Mesenchymal stem cell (in vitro differentiated cells and primary cell): ENCODE data around the gene ZP3.

Experiments
- DNase-seq: peaks from one replicate; pipeline ENCODE4 v3.0.0-alpha.2; 2013
- H2AFZ ChIP-seq: one replicate; pipeline ENCODE4 v1.6.1; 2013; ENCODE audit warnings: low read depth, mild to moderate bottlenecking, control low read depth, inconsistent platforms, low read length, moderate library complexity
- H2AK5ac ChIP-seq: 2 replicates; pipeline ENCODE4 v1.6.1; 2013; ENCODE audit warnings: low read length, moderate library complexity, mild to moderate bottlenecking, inconsistent platforms; ENCODE audit not compliant: severe bottlenecking
- H2BK120ac ChIP-seq: one replicate; pipeline ENCODE4 v1.6.1; 2013; ENCODE audit warnings: low read depth, mild to moderate bottlenecking, inconsistent platforms, low read length, moderate library complexity
- H2BK12ac ChIP-seq, 2 experiments: one replicate each; pipeline ENCODE4 v1.6.1; 2013; ENCODE audit warnings: inconsistent platforms in 2 of 2, low read length in 2 of 2, mild to moderate bottlenecking in 2 of 2, moderate library complexity in 2 of 2, control low read depth in 1 of 2
- H2BK15ac ChIP-seq: one replicate; pipeline ENCODE4 v1.6.1; 2013; ENCODE audit warnings: mild to moderate bottlenecking, low read depth, inconsistent platforms; ENCODE audit not compliant: poor library complexity, severe bottlenecking
- H2BK5ac ChIP-seq: 2 replicates; pipeline ENCODE4 v1.6.1; 2013; ENCODE audit warnings: low read depth, mild to moderate bottlenecking, low read length, control low read depth, inconsistent platforms; ENCODE audit not compliant: poor library complexity, severe bottlenecking
- H3K14ac ChIP-seq, 2 experiments: one replicate each; pipeline ENCODE4 v1.6.1; 2013; ENCODE audit warnings: inconsistent platforms in 2 of 2, low read length in 2 of 2, control low read depth in 1 of 2, mild to moderate bottlenecking in 1 of 2, moderate library complexity in 1 of 2
- H3K18ac ChIP-seq, 2 experiments: one replicate each; pipeline ENCODE4 v1.6.1; 2013; ENCODE audit warnings: inconsistent platforms in 2 of 2, low read length in 2 of 2, control low read depth in 1 of 2, low read depth in 1 of 2, mild to moderate bottlenecking in 1 of 2
- H3K23ac ChIP-seq, 2 experiments: one replicate each; pipeline ENCODE4 v1.6.1; 2013; ENCODE audit warnings: inconsistent platforms in 2 of 2, low read length in 2 of 2, mild to moderate bottlenecking in 2 of 2, moderate library complexity in 2 of 2, control low read depth in 1 of 2
- H3K27ac ChIP-seq: 2 replicates; pipeline ENCODE4 v1.5.1; 2013; ENCODE audit warnings: mild to moderate bottlenecking, moderate library complexity, low read length, control low read depth, inconsistent platforms; ENCODE audit not compliant: poor library complexity, severe bottlenecking
- H3K27me3 ChIP-seq, 2 experiments: 2 replicates each; pipeline versions ENCODE4 v1.6.1 to v1.7.0; 2013; ENCODE audit warnings: low read length in 2 of 2, mild to moderate bottlenecking in 2 of 2, moderate library complexity in 2 of 2, control low read depth in 1 of 2, inconsistent platforms in 1 of 2; ENCODE audit not compliant: control insufficient read depth in 1 of 2, insufficient read depth in 1 of 2
- H3K36me3 ChIP-seq, 2 experiments: 2 replicates each; pipeline versions ENCODE4 v1.6.1 to v1.7.0; 2013; ENCODE audit warnings: low read length in 2 of 2, control low read depth in 1 of 2, inconsistent platforms in 1 of 2, low read depth in 1 of 2, mild to moderate bottlenecking in 1 of 2; ENCODE audit not compliant: insufficient read depth in 2 of 2, control insufficient read depth in 1 of 2
- H3K4ac ChIP-seq, 2 experiments: one replicate each; pipeline ENCODE4 v1.6.1; 2013; ENCODE audit warnings: inconsistent platforms in 2 of 2, low read length in 2 of 2, mild to moderate bottlenecking in 2 of 2, moderate library complexity in 2 of 2, control low read depth in 1 of 2, low read depth in 1 of 2
- H3K4me1 ChIP-seq: 2 replicates; pipeline ENCODE4 v1.6.1; 2013; ENCODE audit warnings: low read depth, low read length, control low read depth; ENCODE audit not compliant: control insufficient read depth, insufficient read depth
- H3K4me2 ChIP-seq: 2 replicates; pipeline ENCODE4 v1.6.1; 2013; ENCODE audit warnings: low read length, mild to moderate bottlenecking, inconsistent platforms; ENCODE audit not compliant: poor library complexity, severe bottlenecking
- H3K4me3 ChIP-seq, 2 experiments: 2 replicates each; pipeline versions ENCODE4 v1.5.1 to v1.7.0; 2013; ENCODE audit warnings: low read length in 2 of 2, mild to moderate bottlenecking in 2 of 2, control low read depth in 1 of 2, low read depth in 1 of 2; ENCODE audit not compliant: insufficient read depth in 1 of 2
- H3K79me1 ChIP-seq: replicated peaks from 2 replicates; pipeline ENCODE4 v1.6.1; 2013; ENCODE audit warnings: mild to moderate bottlenecking, control low read depth, low read length, inconsistent platforms; ENCODE audit not compliant: poor library complexity, severe bottlenecking
- H3K9ac ChIP-seq: 2 replicates; pipeline ENCODE4 v1.7.0; 2013; ENCODE audit warnings: mild to moderate bottlenecking, low read length, moderate library complexity
- H3K9me3 ChIP-seq: 2 replicates; pipeline ENCODE4 v1.7.0; 2013; ENCODE audit warnings: mild to moderate bottlenecking, low read length; ENCODE audit not compliant: control insufficient read depth
- H4K8ac ChIP-seq: one replicate; pipeline ENCODE4 v1.6.1; 2013; ENCODE audit warnings: inconsistent platforms, mild to moderate bottlenecking, low read length, moderate library complexity
- H4K91ac ChIP-seq: one replicate; pipeline ENCODE4 v1.6.1; 2013; ENCODE audit warnings: mild to moderate bottlenecking, low read length, inconsistent platforms
- WGBS: methylation state at CpG from one replicate; pipeline ENCODE4 v1.1.7; 2013; ENCODE audit warnings: mixed read lengths; 5-methylcytosine and 5-hydroxymethylcytosine counted together

ZP3 gene

DNA sequence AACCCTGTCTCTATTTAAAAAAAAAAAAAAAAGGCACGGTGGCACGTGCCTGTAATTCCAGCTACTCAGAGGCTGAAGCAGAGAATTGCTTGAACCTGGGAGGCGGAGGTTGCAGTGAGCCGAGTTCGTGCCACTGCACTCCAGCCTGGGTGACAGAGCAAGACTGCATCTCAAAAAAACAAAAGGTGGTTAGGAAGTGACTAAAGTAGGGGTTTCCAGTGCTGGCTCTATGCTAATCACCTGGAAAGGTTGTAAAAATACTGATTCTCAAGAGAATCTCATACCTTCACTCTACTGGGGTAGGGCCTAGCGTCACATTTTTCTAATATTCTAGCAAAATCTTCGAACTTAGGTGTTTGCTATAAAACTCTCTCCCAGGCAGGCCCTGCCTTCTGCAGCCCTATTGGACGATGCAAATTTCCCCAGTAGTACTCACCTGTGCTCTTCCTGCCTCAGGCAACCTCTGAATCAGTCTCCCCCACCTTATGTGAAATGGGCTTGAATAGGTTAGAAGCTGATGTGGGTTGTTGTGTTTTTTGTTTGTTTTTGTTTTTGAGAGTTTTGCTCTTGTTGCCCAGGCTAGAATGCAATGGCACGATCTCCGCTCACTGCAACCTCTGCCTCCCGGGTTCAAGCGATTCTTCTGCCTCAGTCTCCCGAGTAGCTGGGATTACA lies 3.5 kb downstream of the ZP3 start:
- Histone ChIP-seq H3K4me1 (peaks cover 13% of the 10 kb centered on the region), H2BK120ac (no peak overlapping the region), H2BK5ac (no peak overlapping the region), H3K23ac (no peak overlapping the region), H3K36me3 (no peaks in the 10 kb centered on the region), H3K27ac (no peak overlapping the region), H4K8ac (no peak overlapping the region), H2AFZ (no peak overlapping the region), H3K14ac (no peak overlapping the region), H2BK12ac (no peak overlapping the region), H3K9me3 (no peaks in the 10 kb centered on the region), H3K4ac (no peak overlapping the region), H3K4me3 (no peak overlapping the region), H3K9ac (no peak overlapping the region), H3K27me3 (no peaks in the 10 kb centered on the region), H2BK15ac (no peak overlapping the region), H2AK5ac (no peak overlapping the region), H4K91ac (no peak overlapping the region), H3K4me2 (no peak overlapping the region), H3K18ac (no peak overlapping the region), H3K79me1 (no peaks in the 10 kb centered on the region)
- 93% methylated on average over 13 of the region's 13 CpGs for WGBS
- no peak for DNase-seq

DNA sequence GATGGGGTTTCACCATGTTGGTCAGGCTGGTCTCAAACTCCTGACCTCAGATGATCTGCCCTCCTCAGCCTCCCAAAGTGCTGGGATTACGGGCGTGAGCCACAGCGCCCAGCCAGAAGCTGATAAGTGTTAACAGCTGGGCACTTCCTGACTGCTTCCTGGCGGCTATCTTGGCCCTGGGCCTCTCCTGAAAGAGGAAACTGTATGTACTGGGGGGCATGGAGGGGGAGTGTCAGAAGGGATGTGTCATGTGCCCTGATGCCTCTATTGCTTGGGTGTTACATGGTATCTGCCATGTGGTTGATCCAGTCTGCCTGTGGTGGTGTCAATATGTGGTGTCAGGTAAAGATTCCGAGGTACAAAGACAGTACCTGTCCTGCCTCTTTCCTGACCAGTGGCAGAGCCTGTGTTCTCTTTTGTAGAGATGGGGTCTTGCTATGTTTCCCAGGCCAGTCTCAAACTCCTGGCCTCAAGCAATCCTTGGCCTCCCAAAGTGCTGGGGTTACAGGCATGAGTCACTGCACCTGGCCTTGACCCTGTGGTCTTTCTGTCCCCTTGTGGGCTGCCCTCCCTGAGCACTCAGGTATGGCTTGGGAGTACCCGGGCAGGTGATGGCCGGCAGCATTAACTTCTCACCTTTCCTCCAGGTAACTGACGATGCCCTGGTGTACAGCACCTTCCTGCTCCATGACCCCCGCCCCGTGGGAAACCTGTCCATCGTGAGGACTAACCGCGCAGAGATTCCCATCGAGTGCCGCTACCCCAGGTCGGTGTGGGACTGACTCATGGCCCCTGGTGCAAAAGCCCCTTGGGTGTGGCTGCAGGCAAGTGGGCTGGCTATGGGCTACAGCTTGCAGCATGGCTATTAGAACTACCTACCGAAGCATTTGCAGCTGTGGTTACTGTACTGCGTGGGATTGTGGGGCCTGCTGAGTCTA lies 4.4 kb downstream of the ZP3 start:
- no peaks in the 10 kb centered on the region for H3K27me3 ChIP-seq
- H3K27ac ChIP-seq = no peak overlapping the region
- H3K4me1 ChIP-seq = peaks cover 9% of the 10 kb centered on the region
- no peak overlapping the region for H2BK5ac ChIP-seq
- H3K9me3 ChIP-seq = no peaks in the 10 kb centered on the region
- no peak overlapping the region for H3K9ac ChIP-seq
- no peak overlapping the region for H4K8ac ChIP-seq
- H3K79me1 ChIP-seq = no peaks in the 10 kb centered on the region
- H2BK12ac ChIP-seq = no peak overlapping the region
- no peak overlapping the region for H4K91ac ChIP-seq
- H3K4me2 ChIP-seq = no peak overlapping the region
- H2BK15ac ChIP-seq = no peak overlapping the region
- no peak overlapping the region for H3K14ac ChIP-seq
- H3K18ac ChIP-seq = peak overlapping the region in 1 of 2 experiments; percentile 63
- 82% methylated on average over 18 of the region's 18 CpGs for WGBS
- H3K23ac ChIP-seq = no peak overlapping the region
- H3K4ac ChIP-seq = no peak overlapping the region
- no peak overlapping the region for H2AFZ ChIP-seq
- H3K4me3 ChIP-seq = no peak overlapping the region
- no peak overlapping the region for H2AK5ac ChIP-seq
- peak; percentile 32 for DNase-seq
- H3K36me3 ChIP-seq = no peaks in the 10 kb centered on the region
- no peak overlapping the region for H2BK120ac ChIP-seq

DNA sequence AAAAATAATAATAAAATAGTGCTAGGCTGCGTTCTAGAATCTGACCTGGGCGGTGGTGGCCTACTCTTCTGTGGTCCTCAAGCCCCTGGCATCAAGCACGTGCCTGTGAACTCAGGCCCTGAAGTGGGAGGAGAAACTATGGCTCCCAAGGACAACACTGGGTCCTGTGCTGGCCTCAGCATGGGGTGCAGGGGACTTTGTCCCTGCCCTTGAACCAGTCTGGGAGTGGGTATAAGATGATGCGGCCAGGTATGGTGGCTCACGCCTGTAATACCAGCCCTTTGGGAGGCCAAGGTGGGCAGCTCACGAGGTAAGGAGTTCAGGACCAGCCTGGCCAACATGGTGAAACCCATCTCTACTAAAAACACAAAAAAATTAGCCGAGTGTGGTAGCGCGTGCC lies 5.5 kb downstream of the ZP3 start:
- Histone ChIP-seq H3K18ac (no peak overlapping the region), H3K9me3 (no peaks in the 10 kb centered on the region), H3K23ac (no peak overlapping the region), H3K4me2 (no peak overlapping the region), H2BK12ac (no peak overlapping the region), H3K27ac (no peak overlapping the region), H2AK5ac (no peak overlapping the region), H4K8ac (no peak overlapping the region), H2BK120ac (no peak overlapping the region), H3K4ac (no peak overlapping the region), H3K9ac (no peak overlapping the region), H2BK5ac (no peak overlapping the region), H4K91ac (peak overlapping the region; percentile 61), H3K4me3 (no peak overlapping the region), H3K36me3 (no peaks in the 10 kb centered on the region), H3K14ac (no peak overlapping the region), H2AFZ (no peak overlapping the region), H2BK15ac (no peak overlapping the region), H3K4me1 (peaks cover 2% of the 10 kb centered on the region), H3K79me1 (no peaks in the 10 kb centered on the region), H3K27me3 (no peaks in the 10 kb centered on the region)
- 89% methylated on average over 9 of the region's 9 CpGs for WGBS
- DNase-seq = no peak

DNA sequence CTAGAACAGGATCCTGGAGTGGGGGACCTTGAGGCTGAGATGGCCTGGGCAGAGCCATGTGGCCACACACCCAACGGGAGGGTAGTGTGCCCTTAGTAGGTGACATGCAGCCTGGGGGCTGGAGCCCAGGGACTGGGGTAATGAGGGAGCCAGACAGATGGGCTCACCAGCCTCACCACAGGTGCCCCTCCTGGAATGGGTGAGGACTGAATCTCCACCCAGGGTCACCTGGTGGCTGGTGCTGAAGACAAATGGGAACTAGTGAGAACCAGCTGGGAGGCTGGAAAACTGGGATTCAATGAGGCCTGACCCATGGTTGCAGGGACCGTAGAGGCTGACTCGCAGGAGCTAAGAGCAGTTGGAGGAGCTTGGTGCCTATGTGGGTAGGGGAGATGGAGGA lies 6.1 kb downstream of the ZP3 start:
- Histone ChIP-seq H2BK15ac (no peak overlapping the region), H3K79me1 (no peaks in the 10 kb centered on the region), H3K27ac (no peak overlapping the region), H4K91ac (no peak overlapping the region), H3K36me3 (no peaks in the 10 kb centered on the region), H3K27me3 (no peaks in the 10 kb centered on the region), H2AK5ac (no peak overlapping the region), H2BK12ac (no peak overlapping the region), H2BK5ac (no peak overlapping the region), H2BK120ac (no peak overlapping the region), H3K4me2 (no peak overlapping the region), H3K14ac (no peak overlapping the region), H3K23ac (no peak overlapping the region), H3K9me3 (no peaks in the 10 kb centered on the region), H3K4ac (no peak overlapping the region), H3K9ac (no peak overlapping the region), H4K8ac (no peak overlapping the region), H3K4me3 (no peak overlapping the region), H3K18ac (no peak overlapping the region), H2AFZ (no peak overlapping the region), H3K4me1 (no peaks in the 10 kb centered on the region)
- 93% methylated on average over 3 of the region's 3 CpGs for WGBS
- DNase-seq = no peak
